ENCODE results near the gene PPT2.

Gene PPT2

DNA sequence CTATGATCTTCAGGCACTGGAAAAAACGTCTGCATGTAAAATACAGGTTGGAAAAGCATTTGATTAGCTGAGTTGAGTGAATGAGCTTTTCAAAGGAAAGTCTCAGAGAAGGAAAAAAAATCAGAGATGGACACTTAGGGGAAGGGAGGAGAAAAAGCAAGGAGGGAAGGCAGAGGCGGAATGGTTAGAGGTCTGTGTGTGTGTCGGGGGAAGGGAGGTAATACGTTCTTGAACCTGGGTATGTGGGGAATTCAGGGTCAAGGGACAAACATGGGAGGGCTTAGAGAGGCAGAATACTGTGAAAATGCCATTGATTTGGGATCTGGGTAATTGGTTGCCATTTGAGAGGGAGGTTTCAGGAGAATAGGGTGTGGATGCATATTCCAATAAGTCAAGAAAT is 7.3 kb upstream of the PPT2 start:
- no peak overlapping the region for H3K27ac ChIP-seq (ENCODE audit: insufficient read depth in 1 of 2, low read depth in 1 of 2, low read length in 2 of 2, poor library complexity in 1 of 2, severe bottlenecking in 2 of 2)
- peaks cover 6 to 32% (median 24%) of the 10 kb centered on the region in 5 experiments for H3K27me3 ChIP-seq (replicated peaks in 2 of 5; ENCODE audit: control insufficient read depth in 4 of 5, insufficient read depth in 5 of 5, low read length in 4 of 5)
- no peaks in the 10 kb centered on the region for H3K9me3 ChIP-seq (ENCODE audit: control extremely low read depth in 1 of 5, control insufficient read depth in 4 of 5, insufficient read depth in 2 of 5, low read depth in 1 of 5, low read length in 4 of 5)
- no peaks in the 10 kb centered on the region for H3K36me3 ChIP-seq (ENCODE audit: control insufficient read depth in 4 of 4, insufficient read depth in 4 of 4, low read length in 3 of 4)
- ChIA-PET CTCF (interaction anchor here (0.9 to 1.6 kb wide), 2 partner anchors 10 to 17 kb away, joined by 4 read pairs; partner anchors contain the start of gene FKBPL), POLR2A (interaction anchor here (0.6 kb wide), 1 partner anchor 564 kb away, joined by 3 read pairs; no protein-coding TSS in a partner anchor)
- no peak for DNase-seq
- H3K4me1 ChIP-seq (ENCODE audit: control extremely low read depth in 1 of 4, control insufficient read depth in 4 of 4, insufficient read depth in 4 of 4, low read length in 3 of 4): peaks cover 0 to 25% (median 10%) of the 10 kb centered on the region in 4 experiments
- no peak overlapping the region for H3K4me3 ChIP-seq (ENCODE audit: control insufficient read depth in 1 of 7, extremely low read depth in 1 of 7, insufficient read depth in 4 of 7, low read depth in 2 of 7, low read length in 6 of 7)
- WGBS (ENCODE audit: insufficient coverage): 75% methylated on average over 4 of the region's 4 CpGs

DNA sequence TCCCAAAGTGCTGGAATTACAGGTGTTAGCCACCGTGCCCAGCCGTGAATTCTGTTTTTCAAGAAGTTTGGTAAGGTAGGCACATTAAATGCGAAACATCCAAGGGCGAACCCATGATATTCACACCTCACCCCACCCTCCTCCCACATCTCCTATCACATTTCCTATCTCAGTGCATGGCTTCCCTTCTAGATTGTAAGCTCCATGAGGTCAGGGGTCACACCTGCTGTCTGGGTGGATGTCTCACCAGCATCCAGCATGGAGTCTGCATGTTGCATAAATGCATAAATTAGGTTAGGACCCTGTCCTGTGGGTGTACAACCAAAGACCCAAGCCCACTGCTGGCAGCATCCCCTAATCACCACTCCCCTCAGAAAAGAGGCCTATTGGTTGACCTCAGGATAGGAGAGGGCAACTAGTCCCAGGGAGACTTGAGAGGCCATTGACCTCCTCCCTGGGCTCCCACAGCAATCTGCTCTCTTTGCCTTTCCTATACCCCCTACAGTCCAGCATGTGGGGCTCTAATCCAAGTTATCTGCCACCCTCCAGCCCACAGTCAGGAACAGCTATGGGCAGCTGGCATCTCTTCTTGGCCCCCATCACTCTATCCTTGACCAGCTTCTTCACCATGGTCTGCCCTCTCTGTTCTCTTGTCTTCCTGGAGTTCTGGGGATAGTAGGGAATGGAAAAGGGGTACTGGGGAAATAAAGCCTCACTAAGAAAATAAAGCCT is 6.4 kb upstream of the PPT2 start:
- Histone ChIP-seq H3K27ac (ENCODE audit: insufficient read depth in 1 of 2, low read depth in 1 of 2, low read length in 2 of 2, poor library complexity in 1 of 2, severe bottlenecking in 2 of 2) (no peak overlapping the region), H3K9me3 (ENCODE audit: control extremely low read depth in 1 of 5, control insufficient read depth in 4 of 5, insufficient read depth in 2 of 5, low read depth in 1 of 5, low read length in 4 of 5) (no peaks in the 10 kb centered on the region), H3K36me3 (ENCODE audit: control insufficient read depth in 4 of 4, insufficient read depth in 4 of 4, low read length in 3 of 4) (no peaks in the 10 kb centered on the region), H3K27me3 (replicated peaks in 2 of 5; ENCODE audit: control insufficient read depth in 4 of 5, insufficient read depth in 5 of 5, low read length in 4 of 5) (peaks cover 6 to 32% (median 25%) of the 10 kb centered on the region in 5 experiments), H3K4me1 (ENCODE audit: control extremely low read depth in 1 of 4, control insufficient read depth in 4 of 4, insufficient read depth in 4 of 4, low read length in 3 of 4) (peaks cover 0 to 33% (median 15%) of the 10 kb centered on the region in 4 experiments), H3K4me3 (ENCODE audit: control insufficient read depth in 1 of 7, extremely low read depth in 1 of 7, insufficient read depth in 4 of 7, low read depth in 2 of 7, low read length in 6 of 7) (peak overlapping the region in 4 of 7 experiments; percentile 70 to 81 (median 76))
- ChIA-PET CTCF (interaction anchor here (0.7 to 2.0 kb wide), 7 partner anchors 9 to 50 kb away, joined by 3 to 9 read pairs (median 4); partner anchors contain the start of gene FKBPL), POLR2A (interaction anchor here (0.7 kb wide), 1 partner anchor 9 kb away, joined by 3 read pairs; no protein-coding TSS in a partner anchor)
- DNase-seq: peak in 2 of 3 donors; percentile 29 to 34
- WGBS (ENCODE audit: insufficient coverage): no CpG with 5 or more reads among the region's 4 CpGs

DNA sequence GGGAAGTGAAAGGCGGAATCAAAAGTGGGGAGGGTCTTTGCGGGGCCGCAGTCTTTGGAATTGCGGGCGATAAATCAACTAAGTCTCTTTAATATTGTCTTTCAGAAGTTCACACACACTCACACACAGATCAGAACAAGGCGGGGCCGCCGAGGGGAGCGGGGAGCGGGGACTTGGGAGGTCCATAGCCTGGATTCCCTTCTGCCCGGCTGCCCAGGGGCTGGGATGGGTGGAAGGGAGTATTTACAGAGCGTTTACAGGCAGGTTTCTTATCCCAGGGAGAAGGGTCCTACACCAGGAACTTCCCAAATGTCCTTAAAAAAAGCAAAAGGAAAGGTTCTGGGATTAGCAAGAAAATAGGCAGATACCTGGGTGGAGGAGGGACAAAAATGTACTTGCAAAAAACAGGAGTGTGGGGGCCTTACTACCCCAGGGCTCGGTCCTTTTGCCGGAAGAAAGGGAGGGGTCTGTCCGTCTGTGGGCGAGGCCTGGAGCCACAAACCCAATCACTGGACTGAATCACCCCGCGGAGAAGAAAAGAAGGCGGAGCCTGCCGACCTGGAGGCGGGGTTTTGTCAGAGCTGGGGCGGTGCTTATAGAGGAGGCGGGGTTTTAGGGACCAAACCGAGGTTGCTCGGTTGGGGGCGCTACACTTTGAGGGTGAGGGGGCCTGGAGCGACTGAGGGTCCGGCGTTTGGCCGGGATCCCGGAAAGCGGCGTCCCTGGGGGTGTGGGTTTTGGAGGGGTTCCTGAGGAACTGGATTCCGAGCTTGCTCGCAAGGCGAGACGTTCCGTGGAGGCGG is 5.5 kb upstream of the PPT2 start:
- WGBS (ENCODE audit: insufficient coverage): 4% methylated on average over 22 of the region's 39 CpGs
- Histone ChIP-seq H3K27ac (ENCODE audit: insufficient read depth in 1 of 2, low read depth in 1 of 2, low read length in 2 of 2, poor library complexity in 1 of 2, severe bottlenecking in 2 of 2) (no peak overlapping the region), H3K4me1 (ENCODE audit: control extremely low read depth in 1 of 4, control insufficient read depth in 4 of 4, insufficient read depth in 4 of 4, low read length in 3 of 4) (peaks cover 0 to 42% (median 22%) of the 10 kb centered on the region in 4 experiments), H3K36me3 (ENCODE audit: control insufficient read depth in 4 of 4, insufficient read depth in 4 of 4, low read length in 3 of 4) (no peaks in the 10 kb centered on the region), H3K4me3 (ENCODE audit: control insufficient read depth in 1 of 7, extremely low read depth in 1 of 7, insufficient read depth in 4 of 7, low read depth in 2 of 7, low read length in 6 of 7) (peak overlapping the region; percentile 35 to 81 (median 70)), H3K27me3 (replicated peaks in 2 of 5; ENCODE audit: control insufficient read depth in 4 of 5, insufficient read depth in 5 of 5, low read length in 4 of 5) (peaks cover 6 to 32% (median 25%) of the 10 kb centered on the region in 5 experiments), H3K9me3 (ENCODE audit: control extremely low read depth in 1 of 5, control insufficient read depth in 4 of 5, insufficient read depth in 2 of 5, low read depth in 1 of 5, low read length in 4 of 5) (no peaks in the 10 kb centered on the region)
- CTCF ChIA-PET: interaction anchor here (0.7 to 2.0 kb wide), 9 partner anchors 10 to 49 kb away, joined by 3 to 9 read pairs (median 3); partner anchors contain the start of gene FKBPL
- POLR2A ChIA-PET: interaction anchor here (0.7 kb wide), 2 partner anchors 8 to 29 kb away, joined by 3 read pairs; no protein-coding TSS in a partner anchor
- DNase-seq: peak; percentile 84 to 90 (median 90)

DNA sequence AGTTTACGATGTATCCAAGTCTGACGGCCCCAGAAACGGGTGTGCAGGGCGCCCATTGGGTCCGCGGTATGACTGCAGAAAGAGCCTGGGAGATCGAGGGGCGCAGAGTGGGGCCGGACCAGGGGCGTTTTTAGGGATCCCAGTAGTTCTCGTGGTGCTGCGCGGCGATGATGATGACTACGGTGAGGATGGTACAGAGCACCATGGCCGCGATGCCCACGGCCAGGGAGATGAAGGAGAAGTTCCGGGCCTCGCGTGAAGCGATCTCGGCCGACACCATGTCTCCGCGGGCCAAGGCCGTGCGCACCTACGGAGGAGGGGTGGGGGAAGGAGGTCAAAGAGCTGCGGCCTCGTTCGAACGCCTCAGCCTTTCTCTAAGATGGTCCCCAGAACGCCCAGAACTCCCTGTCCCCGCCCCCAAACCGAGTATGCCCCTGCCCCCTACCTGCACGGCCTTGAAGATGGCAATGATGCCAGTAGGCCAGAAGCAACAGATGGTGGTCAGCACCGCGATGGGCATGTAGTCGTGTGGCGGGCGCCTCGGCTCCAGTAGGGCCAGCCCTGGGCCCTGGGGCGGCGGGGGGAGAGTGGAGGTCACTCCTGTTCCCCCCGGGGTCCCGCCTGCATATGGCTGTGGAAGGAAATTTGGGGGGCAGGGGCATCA is 4.7 kb upstream of the PPT2 start:
- H3K4me3 ChIP-seq (ENCODE audit: control insufficient read depth in 1 of 7, extremely low read depth in 1 of 7, insufficient read depth in 4 of 7, low read depth in 2 of 7, low read length in 6 of 7): peak overlapping the region in 6 of 7 experiments; percentile 38 to 81 (median 72)

DNA sequence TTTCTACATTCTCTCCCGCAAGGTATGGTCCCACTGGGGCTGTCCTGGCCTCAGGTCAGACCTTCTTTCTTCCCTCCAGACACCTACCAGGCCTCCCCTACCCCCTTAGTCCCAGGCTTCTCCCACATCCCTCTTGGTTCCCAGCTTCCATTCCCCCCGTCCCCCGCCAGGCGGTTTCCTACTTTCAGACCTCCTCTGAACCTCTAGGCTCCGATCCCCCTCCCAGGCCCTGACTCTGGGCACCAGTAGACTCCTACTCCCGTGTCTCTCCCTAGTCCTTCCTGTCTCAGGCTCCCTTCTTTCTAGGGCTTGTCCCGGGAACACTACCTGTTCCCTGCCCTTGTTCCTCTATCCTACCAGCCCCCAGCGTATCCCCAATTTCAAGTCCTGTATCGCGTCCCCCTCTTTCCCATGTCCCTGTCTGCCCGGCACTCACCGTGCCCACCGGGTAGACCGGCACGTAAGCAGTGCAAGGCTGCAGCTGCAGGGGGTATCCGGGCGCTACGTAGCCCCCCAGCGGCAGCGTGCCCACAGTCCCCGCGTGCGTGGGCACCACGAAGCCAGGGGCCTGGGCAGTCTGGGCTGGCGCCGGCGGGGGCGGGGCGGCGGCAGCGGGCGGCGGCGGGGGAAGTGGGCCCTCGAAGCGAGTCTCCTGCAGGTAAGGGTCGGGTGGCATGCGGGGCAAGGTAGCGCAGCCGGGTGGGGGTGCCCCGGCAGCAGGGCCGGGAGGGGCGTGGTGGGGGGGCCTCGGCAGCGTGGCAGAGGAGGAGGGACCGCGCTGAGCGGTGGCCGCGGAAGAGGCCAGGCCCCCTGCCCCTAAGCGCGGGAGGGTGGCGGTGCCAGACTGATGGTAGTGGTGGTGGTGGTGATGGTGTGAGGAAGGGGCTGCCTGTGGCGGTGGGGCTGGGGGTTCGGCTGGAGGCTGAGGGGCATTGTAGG is 3.7 kb upstream of the PPT2 start:
- ChIA-PET POLR2A (interaction anchor here (0.8 kb wide), 1 partner anchor 33 kb away, joined by 3 read pairs; no protein-coding TSS in a partner anchor), CTCF (interaction anchor here (0.8 to 1.2 kb wide), 3 partner anchors 8 to 31 kb away, joined by 3 read pairs; no protein-coding TSS in a partner anchor)
- H3K36me3 ChIP-seq (ENCODE audit: control insufficient read depth in 4 of 4, insufficient read depth in 4 of 4, low read length in 3 of 4): peaks cover 0 to under 1% (median 0%) of the 10 kb centered on the region in 4 experiments
- no peaks in the 10 kb centered on the region for H3K9me3 ChIP-seq (ENCODE audit: control extremely low read depth in 1 of 5, control insufficient read depth in 4 of 5, insufficient read depth in 2 of 5, low read depth in 1 of 5, low read length in 4 of 5)
- DNase-seq: peak in 1 of 3 donors; percentile 27
- peaks cover 0 to 54% (median 36%) of the 10 kb centered on the region in 4 experiments for H3K4me1 ChIP-seq (ENCODE audit: control extremely low read depth in 1 of 4, control insufficient read depth in 4 of 4, insufficient read depth in 4 of 4, low read length in 3 of 4)
- no peak overlapping the region for H3K27ac ChIP-seq (ENCODE audit: insufficient read depth in 1 of 2, low read depth in 1 of 2, low read length in 2 of 2, poor library complexity in 1 of 2, severe bottlenecking in 2 of 2)
- H3K4me3 ChIP-seq (ENCODE audit: control insufficient read depth in 1 of 7, extremely low read depth in 1 of 7, insufficient read depth in 4 of 7, low read depth in 2 of 7, low read length in 6 of 7): no peak overlapping the region
- peaks cover 6 to 32% (median 25%) of the 10 kb centered on the region in 5 experiments for H3K27me3 ChIP-seq (replicated peaks in 2 of 5; ENCODE audit: control insufficient read depth in 4 of 5, insufficient read depth in 5 of 5, low read length in 4 of 5)
- 41% methylated on average over 46 of the region's 55 CpGs for WGBS (ENCODE audit: insufficient coverage)

More for the DNA sequence above, 4.7 kb upstream of the PPT2 start:
- H3K27ac ChIP-seq (ENCODE audit: insufficient read depth in 1 of 2, low read depth in 1 of 2, low read length in 2 of 2, poor library complexity in 1 of 2, severe bottlenecking in 2 of 2): no peak overlapping the region
- peaks cover 6 to 32% (median 25%) of the 10 kb centered on the region in 5 experiments for H3K27me3 ChIP-seq (replicated peaks in 2 of 5; ENCODE audit: control insufficient read depth in 4 of 5, insufficient read depth in 5 of 5, low read length in 4 of 5)
- ChIA-PET CTCF (interaction anchor here (0.8 to 2.0 kb wide), 8 partner anchors 9 to 48 kb away, joined by 3 to 9 read pairs (median 4); partner anchors contain the start of gene FKBPL), POLR2A (interaction anchor here (0.7 kb wide), 1 partner anchor 29 kb away, joined by 3 read pairs; no protein-coding TSS in a partner anchor)
- H3K4me1 ChIP-seq (ENCODE audit: control extremely low read depth in 1 of 4, control insufficient read depth in 4 of 4, insufficient read depth in 4 of 4, low read length in 3 of 4): peaks cover 0 to 45% (median 27%) of the 10 kb centered on the region in 4 experiments
- 46% methylated on average over 31 of the region's 47 CpGs for WGBS (ENCODE audit: insufficient coverage)
- no peak for DNase-seq
- H3K36me3 ChIP-seq (ENCODE audit: control insufficient read depth in 4 of 4, insufficient read depth in 4 of 4, low read length in 3 of 4): no peaks in the 10 kb centered on the region
- no peaks in the 10 kb centered on the region for H3K9me3 ChIP-seq (ENCODE audit: control extremely low read depth in 1 of 5, control insufficient read depth in 4 of 5, insufficient read depth in 2 of 5, low read depth in 1 of 5, low read length in 4 of 5)
